Measurements from ENCODE around the gene LEKR1. TPM values are rescaled to one million over a fixed set of nuclear protein-coding genes. Genes with fewer than 3 reads are reported as not detected.

Gene LEKR1
- total and polyA plus RNA-seq, 9 of the 15 experiments (the other 6 are each of a cell fraction or from before 2014, with no cell fraction given), result 0.76 to 1.8 (median 1.2) TPM

DNA sequence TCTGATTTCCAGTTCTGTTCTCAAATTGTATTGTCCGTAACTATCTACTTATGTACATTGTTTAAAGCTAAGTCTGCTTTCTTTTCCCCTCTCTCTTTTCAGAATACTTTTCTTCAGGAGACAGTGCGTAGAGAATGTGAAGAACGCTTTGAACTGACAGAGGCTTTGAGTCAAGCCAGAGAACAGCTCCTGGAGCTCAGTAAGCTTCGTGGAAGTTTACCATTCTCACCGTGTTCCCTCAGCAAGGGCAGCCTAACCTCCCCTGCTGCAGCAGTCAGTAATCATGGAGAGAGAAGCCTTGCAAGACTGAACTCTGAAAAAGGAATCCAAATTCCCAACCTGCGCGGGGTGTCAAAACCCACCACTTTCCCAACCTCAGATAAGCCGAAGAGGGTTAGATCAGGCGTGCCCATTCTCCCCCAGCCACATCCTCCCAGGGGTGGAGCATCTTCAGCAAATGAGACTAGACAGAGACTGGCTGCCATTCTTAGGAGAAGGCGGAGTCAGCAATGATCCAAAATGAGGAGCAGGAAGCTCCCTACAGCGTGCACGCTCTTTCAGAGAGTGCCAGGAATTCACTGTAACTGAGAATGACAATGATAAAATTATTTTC is 219.2 kb downstream of the LEKR1 start (continued):
- TF ChIP-seq, protein P1, sequence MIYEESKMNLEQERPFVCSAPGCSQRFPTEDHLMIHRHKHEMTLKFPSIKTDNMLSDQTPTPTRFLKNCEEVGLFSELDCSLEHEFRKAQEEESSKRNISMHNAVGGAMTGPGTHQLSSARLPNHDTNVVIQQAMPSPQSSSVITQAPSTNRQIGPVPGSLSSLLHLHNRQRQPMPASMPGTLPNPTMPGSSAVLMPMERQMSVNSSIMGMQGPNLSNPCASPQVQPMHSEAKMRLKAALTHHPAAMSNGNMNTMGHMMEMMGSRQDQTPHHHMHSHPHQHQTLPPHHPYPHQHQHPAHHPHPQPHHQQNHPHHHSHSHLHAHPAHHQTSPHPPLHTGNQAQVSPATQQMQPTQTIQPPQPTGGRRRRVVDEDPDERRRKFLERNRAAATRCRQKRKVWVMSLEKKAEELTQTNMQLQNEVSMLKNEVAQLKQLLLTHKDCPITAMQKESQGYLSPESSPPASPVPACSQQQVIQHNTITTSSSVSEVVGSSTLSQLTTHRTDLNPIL (CRISPR knock-in tag; IDR thresholded peaks at IDR 0.05), result no peak
- TF ChIP-seq, protein P2, sequence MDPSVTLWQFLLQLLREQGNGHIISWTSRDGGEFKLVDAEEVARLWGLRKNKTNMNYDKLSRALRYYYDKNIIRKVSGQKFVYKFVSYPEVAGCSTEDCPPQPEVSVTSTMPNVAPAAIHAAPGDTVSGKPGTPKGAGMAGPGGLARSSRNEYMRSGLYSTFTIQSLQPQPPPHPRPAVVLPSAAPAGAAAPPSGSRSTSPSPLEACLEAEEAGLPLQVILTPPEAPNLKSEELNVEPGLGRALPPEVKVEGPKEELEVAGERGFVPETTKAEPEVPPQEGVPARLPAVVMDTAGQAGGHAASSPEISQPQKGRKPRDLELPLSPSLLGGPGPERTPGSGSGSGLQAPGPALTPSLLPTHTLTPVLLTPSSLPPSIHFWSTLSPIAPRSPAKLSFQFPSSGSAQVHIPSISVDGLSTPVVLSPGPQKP (CRISPR knock-in tag; IDR thresholded peaks at IDR 0.05), result no peak
- TF ChIP-seq RCOR1 (IDR thresholded peaks at IDR 0.05; ENCODE audit: borderline replicate concordance in 1 of 2, low read depth in 2 of 2, low read length in 2 of 2) (peak in 1 of 2 experiments; percentile 64; a peak in 2 of 4 replicates), ZNF316 (IDR thresholded peaks at IDR 0.05) (0 out of 2 replicates have a peak, but pooled peaks have one; percentile 15), MYC (IDR thresholded peaks at IDR 0.05; ENCODE audit: low read depth, low read length) (no peak), MYC (CRISPR knock-in tag; IDR thresholded peaks at IDR 0.05; ENCODE audit: borderline replicate concordance, low read depth) (no peak)
- TF ChIP-seq, protein P3, sequence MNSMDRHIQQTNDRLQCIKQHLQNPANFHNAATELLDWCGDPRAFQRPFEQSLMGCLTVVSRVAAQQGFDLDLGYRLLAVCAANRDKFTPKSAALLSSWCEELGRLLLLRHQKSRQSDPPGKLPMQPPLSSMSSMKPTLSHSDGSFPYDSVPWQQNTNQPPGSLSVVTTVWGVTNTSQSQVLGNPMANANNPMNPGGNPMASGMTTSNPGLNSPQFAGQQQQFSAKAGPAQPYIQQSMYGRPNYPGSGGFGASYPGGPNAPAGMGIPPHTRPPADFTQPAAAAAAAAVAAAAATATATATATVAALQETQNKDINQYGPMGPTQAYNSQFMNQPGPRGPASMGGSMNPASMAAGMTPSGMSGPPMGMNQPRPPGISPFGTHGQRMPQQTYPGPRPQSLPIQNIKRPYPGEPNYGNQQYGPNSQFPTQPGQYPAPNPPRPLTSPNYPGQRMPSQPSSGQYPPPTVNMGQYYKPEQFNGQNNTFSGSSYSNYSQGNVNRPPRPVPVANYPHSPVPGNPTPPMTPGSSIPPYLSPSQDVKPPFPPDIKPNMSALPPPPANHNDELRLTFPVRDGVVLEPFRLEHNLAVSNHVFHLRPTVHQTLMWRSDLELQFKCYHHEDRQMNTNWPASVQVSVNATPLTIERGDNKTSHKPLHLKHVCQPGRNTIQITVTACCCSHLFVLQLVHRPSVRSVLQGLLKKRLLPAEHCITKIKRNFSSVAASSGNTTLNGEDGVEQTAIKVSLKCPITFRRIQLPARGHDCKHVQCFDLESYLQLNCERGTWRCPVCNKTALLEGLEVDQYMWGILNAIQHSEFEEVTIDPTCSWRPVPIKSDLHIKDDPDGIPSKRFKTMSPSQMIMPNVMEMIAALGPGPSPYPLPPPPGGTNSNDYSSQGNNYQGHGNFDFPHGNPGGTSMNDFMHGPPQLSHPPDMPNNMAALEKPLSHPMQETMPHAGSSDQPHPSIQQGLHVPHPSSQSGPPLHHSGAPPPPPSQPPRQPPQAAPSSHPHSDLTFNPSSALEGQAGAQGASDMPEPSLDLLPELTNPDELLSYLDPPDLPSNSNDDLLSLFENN (IDR thresholded peaks at IDR 0.05; ENCODE audit: low read depth in 2 of 2, low read length in 2 of 2), result no peak

Data from K562 (cell line).